HG03354 (cell line): ENCODE data around the gene CCDC40.

Experiments used
- ATAC-seq: cut with Tn5 transposase; IDR thresholded peaks from one replicate; pipeline ENCODE4 v1.9.1; 2021; ENCODE audit warnings: mild to moderate bottlenecking; ENCODE audit not compliant: unreplicated experiment, poor library complexity, severe bottlenecking

Gene CCDC40

GRCh38 chr17:80000136-80000535 lies 36.3 kb upstream of the CCDC40 start:
- no peak for ATAC-seq

- ATAC-seq: no peak
These were observed 35.3 kb upstream of the CCDC40 start for GRCh38 chr17:80000981-80001775.

DNA sequence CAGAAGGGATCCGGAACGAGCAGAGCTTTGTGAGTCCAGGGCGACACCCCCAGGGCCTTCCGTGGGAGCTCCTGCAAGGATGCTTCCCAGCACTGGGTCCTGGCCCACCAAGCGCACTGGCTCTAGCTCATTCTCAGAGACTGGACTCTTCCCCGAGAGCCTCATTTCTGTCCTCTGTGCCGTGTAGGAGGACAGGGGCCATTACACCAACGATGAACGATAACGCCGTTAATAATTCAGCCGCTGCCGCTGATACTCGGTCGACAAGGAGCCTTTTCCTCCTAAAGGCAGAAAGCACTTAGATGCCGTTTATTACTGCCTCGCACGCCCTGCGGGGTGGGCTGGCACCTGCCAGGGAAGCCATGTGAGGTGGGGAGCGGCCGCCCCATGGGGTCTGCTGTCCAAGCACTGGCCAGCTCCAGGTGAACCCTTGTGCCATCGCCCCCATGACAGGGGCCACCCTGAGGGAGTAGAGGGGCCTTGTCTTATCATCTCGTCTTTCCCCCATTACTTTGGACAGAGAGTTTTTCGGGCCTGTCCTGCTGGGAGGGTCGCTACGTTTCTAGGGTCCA lies 34.3 kb upstream of the CCDC40 start:
- ATAC-seq: no peak

DNA sequence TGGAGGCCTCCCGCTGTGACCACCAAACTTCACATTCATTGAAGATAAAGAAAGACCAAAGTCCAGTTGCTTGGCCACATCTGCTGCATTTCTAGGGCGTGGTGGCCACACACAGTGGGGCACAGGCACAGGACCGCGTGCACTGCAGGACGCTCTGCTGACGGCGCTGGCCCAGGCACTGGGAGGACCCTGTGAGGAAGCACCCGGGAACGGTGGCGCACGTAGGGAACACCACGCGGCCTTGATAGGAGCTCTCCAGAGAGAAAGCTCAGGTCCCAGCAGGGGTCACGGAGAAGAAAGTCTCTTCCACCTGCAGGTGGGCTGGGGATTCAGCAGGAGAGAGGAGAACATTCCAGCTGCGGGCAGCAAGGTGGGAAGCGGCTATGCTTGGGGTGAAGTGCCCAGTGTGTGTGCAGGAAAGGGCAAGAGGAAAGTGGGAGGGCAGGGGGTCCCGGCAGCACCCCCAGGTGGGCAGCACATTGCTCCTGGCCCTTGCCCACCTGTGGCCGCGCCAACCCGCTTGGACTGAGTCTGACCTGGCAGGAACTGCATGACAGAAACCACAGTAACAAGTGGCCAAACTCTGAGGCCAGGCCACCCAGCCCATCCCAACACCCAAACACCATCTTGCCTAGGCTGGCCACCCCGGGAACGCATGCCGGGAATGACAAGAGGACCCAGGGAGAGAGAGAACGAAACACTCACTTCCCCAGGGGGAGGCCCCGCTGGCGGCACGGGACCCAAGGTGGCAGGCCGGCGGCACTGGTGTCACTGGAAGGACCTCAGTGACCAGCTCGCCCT lies 33.6 kb upstream of the CCDC40 start:
- ATAC-seq: no peak

DNA sequence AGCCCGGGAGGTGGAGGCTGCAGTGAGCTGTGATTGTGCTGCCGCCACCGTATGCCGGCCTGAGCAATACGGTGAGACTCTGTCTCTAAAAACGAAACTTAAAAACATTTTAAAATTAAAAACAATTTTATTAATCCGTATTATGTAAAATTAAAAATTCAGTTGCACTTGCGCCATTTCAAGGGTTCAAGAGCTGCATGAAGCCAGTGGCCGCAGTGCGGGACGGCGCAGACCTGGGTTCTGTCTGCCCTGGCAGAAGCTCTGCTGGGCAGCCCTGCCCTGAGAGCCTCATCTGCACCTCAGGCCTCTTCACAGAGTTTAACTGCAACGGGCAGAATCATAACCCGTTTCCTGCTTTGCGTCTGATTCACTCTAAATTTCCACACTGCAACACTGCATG lies 32.5 kb upstream of the CCDC40 start:
- no peak for ATAC-seq

GRCh38 chr17:80005360-80006338 lies 30.8 kb upstream of the CCDC40 start:
- no peak for ATAC-seq

- ATAC-seq: no peak
These were observed 30.1 kb upstream of the CCDC40 start for GRCh38 chr17:80006339-80006720.

- ATAC-seq: no peak
These were observed 29.4 kb upstream of the CCDC40 start for GRCh38 chr17:80006811-80007752.

DNA sequence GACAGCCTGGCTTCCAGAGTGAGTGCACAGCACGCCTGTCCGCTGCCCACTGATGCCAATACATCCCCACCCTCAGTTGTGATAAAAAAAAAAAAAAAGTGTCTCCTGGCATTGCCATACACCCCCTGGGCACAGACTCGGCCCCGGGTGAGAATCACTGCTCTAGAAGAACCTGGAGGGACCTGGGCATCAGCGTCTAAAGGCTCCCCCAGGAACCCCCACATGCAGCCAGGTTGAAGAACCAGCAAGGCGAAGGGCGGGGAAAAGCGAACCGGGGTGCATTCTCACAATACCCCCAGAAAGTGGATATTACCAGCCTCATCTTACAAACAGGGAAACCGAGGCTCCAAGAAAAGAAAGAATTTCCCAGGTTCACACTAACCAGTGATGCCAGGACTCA lies 28.5 kb upstream of the CCDC40 start:
- ATAC-seq: no peak

GRCh38 chr17:80008383-80008840 lies 28.0 kb upstream of the CCDC40 start:
- ATAC-seq: no peak

- no peak for ATAC-seq
These were observed 27.6 kb upstream of the CCDC40 start for GRCh38 chr17:80008848-80009247.

- no peak for ATAC-seq
These were observed 26.8 kb upstream of the CCDC40 start for GRCh38 chr17:80009391-80010282.

DNA sequence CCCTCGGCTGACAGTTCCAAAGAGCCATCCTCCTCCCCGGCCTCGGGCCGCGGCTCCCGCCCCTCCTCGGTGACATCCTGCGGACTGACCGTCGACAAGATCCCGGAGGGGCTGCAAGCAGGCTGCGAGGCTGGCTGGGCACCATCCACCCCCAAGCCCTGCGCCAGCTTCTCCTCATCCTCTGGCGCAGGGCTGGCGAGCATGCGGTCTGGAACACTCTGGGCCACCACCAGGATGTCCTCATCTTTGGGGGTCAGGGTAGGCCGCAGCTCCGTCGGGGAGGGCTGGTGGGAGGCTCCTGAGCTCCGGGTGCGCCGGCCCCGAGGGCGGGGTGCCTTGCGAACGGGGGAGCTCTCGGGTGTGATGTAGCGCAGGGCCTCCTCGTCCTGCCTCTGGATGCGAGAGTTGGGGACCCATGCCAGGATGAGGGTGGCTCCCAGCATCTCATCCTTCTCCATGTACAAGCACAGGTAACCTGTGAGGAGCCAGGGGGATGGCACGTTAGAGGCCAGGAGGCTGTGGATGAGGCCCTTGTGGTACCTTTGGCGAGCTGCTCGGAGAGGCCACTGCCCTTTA lies 26.1 kb upstream of the CCDC40 start:
- no peak for ATAC-seq

DNA sequence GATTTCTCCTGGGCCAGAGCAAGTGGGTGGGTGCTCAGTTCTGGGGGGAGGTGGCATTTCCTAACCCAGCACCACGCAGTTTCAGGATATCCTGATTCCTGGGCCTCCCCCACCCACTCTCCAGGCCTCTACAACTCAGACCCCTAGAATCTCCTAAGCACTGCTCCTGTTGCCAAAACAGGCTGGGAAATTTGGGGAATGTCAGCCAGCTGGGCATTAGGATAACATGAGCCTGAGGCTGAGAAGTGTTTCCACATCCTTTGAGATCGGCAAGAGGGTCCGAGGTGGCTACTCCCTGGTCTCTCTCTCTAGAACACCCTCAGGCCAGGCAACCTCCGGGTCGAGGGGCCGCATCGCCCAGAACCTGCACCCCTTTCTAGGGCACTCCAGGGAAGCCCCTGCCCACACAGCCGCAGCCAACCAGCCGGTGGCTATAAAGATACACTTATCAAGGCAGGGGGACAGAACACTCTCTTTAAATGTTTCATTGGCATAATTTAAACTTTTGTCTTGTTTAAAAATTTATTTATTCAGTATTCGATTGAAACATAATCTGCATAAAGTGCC lies 24.4 kb upstream of the CCDC40 start:
- no peak for ATAC-seq

- ATAC-seq: no peak
These were observed 23.4 kb upstream of the CCDC40 start for GRCh38 chr17:80012765-80013741.
